GM12878 (cell line): Measurements from ENCODE around the gene PNISR. TPM values are rescaled to one million over a fixed set of nuclear protein-coding genes. Genes with fewer than 3 reads are reported as not detected.

ENCODE experiments used
- ATAC-seq: fragments of 200-7000 bp; cut with Tn5 transposase; 3 replicates; pipeline ENCODE4 v1.9.1; 2020; ENCODE audit warnings: mild to moderate bottlenecking, moderate library complexity
- BruUV-seq: library from RNA; stranded (reverse); fragments of 400-500 nt; replicated peaks from 2 replicates; lab custom pipeline; 2021; lab: Mats Ljungman, UMichigan
- CTCF ChIA-PET: fragments of 300-600 bp; sonication (Branson Sonifier 250); formaldehyde crosslinking; extraction: SDS; loops from one replicate; lab custom pipeline; 2021; ENCODE audit warnings: inconsistent platforms; lab: Yijun Ruan, JAX
- POLR2A ChIA-PET: fragments of 350-600 bp; formaldehyde crosslinking; extraction: SDS; loops from one replicate; lab custom pipeline; 2021; ENCODE audit warnings: inconsistent platforms; lab: Charles Lee
- RAD21 ChIA-PET: fragments of 300-600 bp; sonication (Branson Sonifier 250); formaldehyde crosslinking; loops from one replicate; lab custom pipeline; 2023; ENCODE audit warnings: antibody characterized with exemption; ENCODE audit not compliant: unreplicated experiment; lab: Charles Lee
- SMC1A ChIA-PET: fragments of 300-600 bp; sonication (Branson Sonifier 250); formaldehyde crosslinking; loops from one replicate; lab custom pipeline; 2023; ENCODE audit not compliant: unreplicated experiment, uncharacterized antibody; lab: Charles Lee
- DNase-seq: peaks from one replicate; pipeline ENCODE4 v3.0.0-alpha.2; 2011; ENCODE audit warnings: low read depth, low spot score
- FAIRE-seq: peaks from 3 replicates; lab custom pipeline; 2011; peaks lifted over from hg19 to GRCh38; lab: Jason Lieb, UNC
- H2AFZ ChIP-seq: 2 replicates; pipeline ENCODE4 v1.6.0; 2011; ENCODE audit warnings: low read depth, low read length, control low read depth; ENCODE audit not compliant: control insufficient read depth
- H3K27ac ChIP-seq: 2 replicates; pipeline ENCODE4 v1.5.1; 2011; ENCODE audit warnings: control low read depth; ENCODE audit not compliant: control insufficient read depth, insufficient read depth
- H3K27me3 ChIP-seq, 2 experiments: replicated peaks in 1 of 2; 2 replicates each; pipeline versions ENCODE4 v1.6.0 to v1.6.1; 2011; ENCODE audit warnings: low read length in 1 of 2; ENCODE audit not compliant: control insufficient read depth in 2 of 2, insufficient read depth in 2 of 2
- H3K36me3 ChIP-seq, 2 experiments: 2 replicates each; pipeline ENCODE4 v1.5.1; 2011; ENCODE audit warnings: low read length in 1 of 2; ENCODE audit not compliant: control insufficient read depth in 2 of 2, insufficient read depth in 2 of 2
- H3K4me1 ChIP-seq: 2 replicates; pipeline ENCODE4 v1.6.1; 2011; ENCODE audit warnings: mild to moderate bottlenecking, low read length, moderate library complexity, mixed read lengths; ENCODE audit not compliant: control insufficient read depth, insufficient read depth
- H3K4me2 ChIP-seq: 2 replicates; pipeline ENCODE4 v1.6.0; 2011; ENCODE audit warnings: control low read depth; ENCODE audit not compliant: control insufficient read depth, insufficient read depth
- H3K4me3 ChIP-seq: fragments of 200-600 bp; sonication (generic); 2 replicates; pipeline ENCODE4 v1.5.1; 2016
- H3K79me2 ChIP-seq: 2 replicates; pipeline ENCODE4 v1.6.0; 2011; ENCODE audit warnings: low read length; ENCODE audit not compliant: control insufficient read depth, insufficient read depth
- H3K9ac ChIP-seq: 2 replicates; pipeline ENCODE4 v1.8.0; 2011; ENCODE audit warnings: low read length, control low read depth, mixed read lengths; ENCODE audit not compliant: control insufficient read depth, insufficient read depth
- H3K9me3 ChIP-seq: replicated peaks from 3 replicates; pipeline ENCODE4 v1.5.1; 2011; ENCODE audit warnings: mild to moderate bottlenecking, low read length; ENCODE audit not compliant: control insufficient read depth, insufficient read depth
- H4K20me1 ChIP-seq: 2 replicates; pipeline ENCODE4 v1.6.0; 2011; ENCODE audit not compliant: control insufficient read depth, insufficient read depth
- BCL11A ChIP-seq: IDR thresholded peaks from 2 replicates; pipeline ENCODE4 v1.6.1; 2011; ENCODE audit warnings: low read depth, low read length
- CREB1 ChIP-seq: IDR thresholded peaks from 2 replicates; pipeline ENCODE4 v1.6.1; 2012; ENCODE audit warnings: low read depth, mild to moderate bottlenecking, inconsistent platforms
- CREM ChIP-seq: IDR thresholded peaks from 2 replicates; pipeline ENCODE4 v1.6.1; 2014; ENCODE audit warnings: antibody characterized with exemption, low read depth
- EED ChIP-seq: sonication (generic); IDR thresholded peaks from 2 replicates; pipeline ENCODE4 v1.6.1; 2016; ENCODE audit warnings: antibody characterized with exemption, low read depth
- ETV6 ChIP-seq, 2 experiments: fragments of 450-650 bp in 1 of 2; IDR thresholded peaks in 1 of 2; conservative IDR thresholded peaks in 1 of 2; 2 replicates each; pipeline ENCODE4 v1.6.1; 2014; ENCODE audit warnings: antibody characterized with exemption in 1 of 2, borderline replicate concordance in 1 of 2, low read depth in 1 of 2, mild to moderate bottlenecking in 1 of 2, moderate library complexity in 1 of 2
- FOXK2 ChIP-seq: fragments of 450-650 bp; IDR thresholded peaks from 2 replicates; pipeline ENCODE4 v1.6.1; 2017; ENCODE audit warnings: mild to moderate bottlenecking, moderate library complexity
- FOXM1 ChIP-seq: IDR thresholded peaks from 2 replicates; pipeline ENCODE4 v1.6.1; 2012; ENCODE audit warnings: low read depth, mild to moderate bottlenecking, inconsistent platforms, low read length, moderate library complexity
- IKZF2 ChIP-seq, 2 experiments: fragments of 450-650 bp; IDR thresholded peaks; 2 replicates each; pipeline ENCODE4 v1.6.1; 2017; ENCODE audit warnings: mild to moderate bottlenecking in 2 of 2, moderate library complexity in 2 of 2
- IRF4 ChIP-seq: IDR thresholded peaks from 2 replicates; pipeline ENCODE4 v1.6.1; 2011; ENCODE audit warnings: low read depth, low read length
- JUNB ChIP-seq: IDR thresholded peaks from 2 replicates; pipeline ENCODE4 v1.6.1; 2016; ENCODE audit warnings: antibody characterized with exemption, mild to moderate bottlenecking
- KAT2A ChIP-seq: conservative IDR thresholded peaks from 2 replicates; pipeline ENCODE4 v1.6.1; 2011; ENCODE audit warnings: low read depth, low read length; ENCODE audit not compliant: control insufficient read depth
- LARP7 ChIP-seq: fragments of 450-650 bp; IDR thresholded peaks from 2 replicates; pipeline ENCODE4 v1.6.1; 2017; ENCODE audit warnings: mild to moderate bottlenecking
- NFIC ChIP-seq: IDR thresholded peaks from 2 replicates; pipeline ENCODE4 v1.6.1; 2012; ENCODE audit warnings: low read depth, mild to moderate bottlenecking, inconsistent platforms, low read length, moderate library complexity
- NR2C1 ChIP-seq: fragments of 450-650 bp; IDR thresholded peaks from 2 replicates; pipeline ENCODE4 v1.6.1; 2017; ENCODE audit warnings: antibody characterized with exemption, mild to moderate bottlenecking, moderate library complexity
- NR2C2 ChIP-seq: IDR thresholded peaks from 2 replicates; pipeline ENCODE4 v1.6.1; 2011; ENCODE audit warnings: borderline replicate concordance, low read depth; ENCODE audit not compliant: control insufficient read depth, insufficient read length
- RUNX3 ChIP-seq: IDR thresholded peaks from 2 replicates; pipeline ENCODE4 v1.6.1; 2012; ENCODE audit warnings: low read length, inconsistent platforms
- WGBS: methylation state at CpG from one replicate; pipeline ENCODE4 v1.1.6; 2016; ENCODE audit warnings: low lambda C conversion rate; ENCODE audit not compliant: insufficient replicate concordance, insufficient coverage; ENCODE audit errors: missing lambda C conversion rate; 5-methylcytosine and 5-hydroxymethylcytosine counted together
- in situ Hi-C: fragments of 300-500 bp; cut with MboI; formaldehyde crosslinking; loops from 9 replicates; pipeline ENCODE4 v1.14.3; 2018; ENCODE audit warnings: mixed read lengths
- intact Hi-C: fragments of 100-400 bp; cut with micrococcal nuclease; formaldehyde crosslinking; loops from one replicate; pipeline ENCODE4 v1.14.2; 2022; ENCODE audit not compliant: unreplicated experiment
- polyA plus RNA-seq, 11 experiments: library from polyadenylated mRNA; depleted of rRNA in 4 of 11; unstranded in 6 of 11; stranded (reverse) in 5 of 11; fragments of >200 nt; fragmentation: Nextera tagmentation in 4 of 11; fragmentation: Illumina TruSeq in 1 of 11; extraction: Ambion mirVana in 4 of 11; extraction: Trizol in 1 of 11; gene quantifications; 1 replicate in 1 of 11; 2 replicates in 10 of 11; pipeline versions ENCODE4 v1.2.1 to v1.2.3, GENCODE V29; 2011 to 2016; ENCODE audit warnings: inconsistent platforms in 2 of 11, missing spikeins in 2 of 11, low read depth in 1 of 11
- total RNA-seq, 4 experiments: library from RNA; depleted of rRNA in 3 of 4; stranded (reverse); fragments of >200 nt in 3 of 4; fragmentation: Illumina TruSeq in 1 of 4; extraction: Trizol in 1 of 4; gene quantifications; 2 replicates each; pipeline versions ENCODE4 v1.2.1 to v1.2.3, GENCODE V29; 2013 to 2021
- TF ChIP-seq, protein P1 (sequence below): IDR thresholded peaks from 2 replicates; pipeline ENCODE4 v1.6.1; 2012; ENCODE audit warnings: low read length, inconsistent platforms
- TF ChIP-seq, protein P2 (sequence below): fragments of 150-350 bp; IDR thresholded peaks from 2 replicates; pipeline ENCODE4 v1.6.1; 2014; ENCODE audit warnings: mild to moderate bottlenecking, low read depth, low read length
- TF ChIP-seq, protein P3 (sequence below): fragments of 450-650 bp; conservative IDR thresholded peaks from 2 replicates; pipeline ENCODE4 v1.6.1; 2017; ENCODE audit warnings: mild to moderate bottlenecking, moderate library complexity

The PNISR gene
- total and polyA plus RNA-seq, 10 of the 15 experiments (the other 5 are each of a cell fraction or from before 2014, with no cell fraction given), result 79.1 to 180 (median 105) TPM

DNA sequence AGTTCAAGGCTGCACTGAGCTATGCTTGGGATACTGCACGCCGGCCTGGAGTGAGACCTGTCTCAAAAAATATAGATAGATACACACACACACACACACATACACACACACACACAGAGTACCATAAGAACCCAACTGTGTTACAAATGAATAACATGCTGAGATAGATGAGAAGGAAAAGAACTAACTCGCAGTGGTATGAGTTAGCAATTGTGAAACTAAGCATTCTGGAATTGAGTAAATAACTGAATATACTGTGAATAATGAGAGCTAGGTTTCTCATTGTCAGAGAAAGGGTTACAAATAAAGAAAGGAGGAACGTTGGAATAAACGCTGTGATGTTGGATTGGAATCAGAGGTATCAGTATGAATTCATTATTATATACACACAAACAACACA, 61.1 kb downstream of the PNISR start:
- Histone ChIP-seq H3K4me3 (no peak overlapping the region), H3K79me2 (no peaks in the 10 kb centered on the region), H3K4me1 (0 out of 2 replicates have a peak, but pooled peaks cover 2% of the 10 kb centered on the region), H3K9me3 (no peaks in the 10 kb centered on the region), H4K20me1 (no peaks in the 10 kb centered on the region), H3K27ac (no peak overlapping the region), H2AFZ (no peak overlapping the region), H3K27me3 (no peaks in the 10 kb centered on the region), H3K9ac (no peak overlapping the region), H3K36me3 (no peaks in the 10 kb centered on the region), H3K4me2 (peak overlapping the region; percentile 38; the same call in 1 of the 2 replicates)
- DNase-seq, result peak; percentile 7
- ChIA-PET CTCF (interaction anchor here (1.1 to 1.5 kb wide), 2 partner anchors 34 to 58 kb away, joined by 3 to 4 read pairs; no protein-coding TSS in a partner anchor), POLR2A (no interaction called here), SMC1A (interaction anchor here (1.2 to 1.4 kb wide), 2 partner anchors 12 to 17 kb away, joined by 3 to 5 read pairs; no protein-coding TSS in a partner anchor), RAD21 (no interaction called here)
- WGBS, result 9% methylated on average over 5 of the region's 5 CpGs
- no peak for FAIRE-seq
- peak; percentile 79 for ATAC-seq
- TF ChIP-seq RUNX3 (peak; percentile 70), JUNB (peak; percentile 96), LARP7 (no peak), CREM (peak; percentile 43; the same call in 1 of the 2 replicates), IKZF2 (IDR thresholded peaks at IDR 0.05) (peak; percentile 28 to 65; a peak in 2 of 4 replicates), NR2C1 (no peak), BCL11A (peak; percentile 28; the same call in 1 of the 2 replicates), NFIC (peak; percentile 70; the same call in 1 of the 2 replicates), EED (0 out of 2 replicates have a peak, but pooled peaks have one; percentile 17), FOXM1 (0 out of 2 replicates have a peak, but pooled peaks have one; percentile 18), ETV6 (conservative IDR thresholded peaks at IDR 0.05 in 1 of 2, IDR thresholded peaks at IDR 0.05 in 1 of 2; ENCODE audit: borderline replicate concordance in 1 of 2, low read depth in 1 of 2) (peak in 1 of 2 experiments; percentile 47; a peak in 1 of 4 replicates), IRF4 (peak; percentile 73; the same call in 1 of the 2 replicates), NR2C2 (no peak), CREB1 (0 out of 2 replicates have a peak, but pooled peaks have one; percentile 24), KAT2A (no peak), FOXK2 (no peak)
- TF ChIP-seq, protein P1, sequence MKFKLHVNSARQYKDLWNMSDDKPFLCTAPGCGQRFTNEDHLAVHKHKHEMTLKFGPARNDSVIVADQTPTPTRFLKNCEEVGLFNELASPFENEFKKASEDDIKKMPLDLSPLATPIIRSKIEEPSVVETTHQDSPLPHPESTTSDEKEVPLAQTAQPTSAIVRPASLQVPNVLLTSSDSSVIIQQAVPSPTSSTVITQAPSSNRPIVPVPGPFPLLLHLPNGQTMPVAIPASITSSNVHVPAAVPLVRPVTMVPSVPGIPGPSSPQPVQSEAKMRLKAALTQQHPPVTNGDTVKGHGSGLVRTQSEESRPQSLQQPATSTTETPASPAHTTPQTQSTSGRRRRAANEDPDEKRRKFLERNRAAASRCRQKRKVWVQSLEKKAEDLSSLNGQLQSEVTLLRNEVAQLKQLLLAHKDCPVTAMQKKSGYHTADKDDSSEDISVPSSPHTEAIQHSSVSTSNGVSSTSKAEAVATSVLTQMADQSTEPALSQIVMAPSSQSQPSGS, result peak; percentile 38; the same call in 1 of the 2 replicates
- TF ChIP-seq, protein P2, sequence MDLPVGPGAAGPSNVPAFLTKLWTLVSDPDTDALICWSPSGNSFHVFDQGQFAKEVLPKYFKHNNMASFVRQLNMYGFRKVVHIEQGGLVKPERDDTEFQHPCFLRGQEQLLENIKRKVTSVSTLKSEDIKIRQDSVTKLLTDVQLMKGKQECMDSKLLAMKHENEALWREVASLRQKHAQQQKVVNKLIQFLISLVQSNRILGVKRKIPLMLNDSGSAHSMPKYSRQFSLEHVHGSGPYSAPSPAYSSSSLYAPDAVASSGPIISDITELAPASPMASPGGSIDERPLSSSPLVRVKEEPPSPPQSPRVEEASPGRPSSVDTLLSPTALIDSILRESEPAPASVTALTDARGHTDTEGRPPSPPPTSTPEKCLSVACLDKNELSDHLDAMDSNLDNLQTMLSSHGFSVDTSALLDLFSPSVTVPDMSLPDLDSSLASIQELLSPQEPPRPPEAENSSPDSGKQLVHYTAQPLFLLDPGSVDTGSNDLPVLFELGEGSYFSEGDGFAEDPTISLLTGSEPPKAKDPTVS, result no peak
- TF ChIP-seq, protein P3, sequence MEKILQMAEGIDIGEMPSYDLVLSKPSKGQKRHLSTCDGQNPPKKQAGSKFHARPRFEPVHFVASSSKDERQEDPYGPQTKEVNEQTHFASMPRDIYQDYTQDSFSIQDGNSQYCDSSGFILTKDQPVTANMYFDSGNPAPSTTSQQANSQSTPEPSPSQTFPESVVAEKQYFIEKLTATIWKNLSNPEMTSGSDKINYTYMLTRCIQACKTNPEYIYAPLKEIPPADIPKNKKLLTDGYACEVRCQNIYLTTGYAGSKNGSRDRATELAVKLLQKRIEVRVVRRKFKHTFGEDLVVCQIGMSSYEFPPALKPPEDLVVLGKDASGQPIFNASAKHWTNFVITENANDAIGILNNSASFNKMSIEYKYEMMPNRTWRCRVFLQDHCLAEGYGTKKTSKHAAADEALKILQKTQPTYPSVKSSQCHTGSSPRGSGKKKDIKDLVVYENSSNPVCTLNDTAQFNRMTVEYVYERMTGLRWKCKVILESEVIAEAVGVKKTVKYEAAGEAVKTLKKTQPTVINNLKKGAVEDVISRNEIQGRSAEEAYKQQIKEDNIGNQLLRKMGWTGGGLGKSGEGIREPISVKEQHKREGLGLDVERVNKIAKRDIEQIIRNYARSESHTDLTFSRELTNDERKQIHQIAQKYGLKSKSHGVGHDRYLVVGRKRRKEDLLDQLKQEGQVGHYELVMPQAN, result no peak
- in situ Hi-C loops (no loop called here), intact Hi-C loops (no loop called here)
- no TSS peak for BruUV-seq
